ENCODE results near the gene COX20.
"Not testable (repeated sequence)": the region's sequence is repeated elsewhere in the genome, so short reads cannot be mapped to it uniquely, and the experiment has no call there.

Gene COX20

DNA sequence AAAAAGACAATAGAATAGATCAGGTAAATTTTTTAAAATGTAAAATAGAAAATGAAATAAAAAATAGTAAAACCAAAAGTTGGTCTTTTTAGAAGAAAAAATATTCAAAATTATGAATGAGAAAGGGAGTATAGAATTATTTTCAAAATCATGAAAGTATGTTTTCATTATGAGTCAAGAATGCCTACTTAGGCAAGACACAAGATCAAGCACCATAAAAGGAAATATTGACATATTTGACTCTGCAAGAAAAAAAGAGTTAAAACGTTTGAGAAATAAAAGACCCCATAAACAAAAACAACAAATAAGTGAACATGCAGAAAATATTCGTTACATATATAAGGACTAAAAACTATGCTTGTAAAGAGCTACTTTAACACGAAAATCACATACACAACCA lies 4.8 kb upstream of the COX20 start:
- Histone ChIP-seq H3K4me1 (ENCODE audit: control insufficient read depth in 1 of 2, insufficient read depth in 2 of 2, low read length in 2 of 2) (no peaks in the 10 kb centered on the region), H3K36me3 (ENCODE audit: control insufficient read depth in 1 of 2, insufficient read depth in 2 of 2, low read length in 2 of 2) (peaks cover 0 to 7% of the 10 kb centered on the region in 2 donors), H3K4me3 (ENCODE audit: low read depth in 1 of 2, low read length in 2 of 2) (no peak overlapping the region), H3K27ac (ENCODE audit: low read length) (no peak overlapping the region), H3K27me3 (ENCODE audit: low read depth, low read length) (no peaks in the 10 kb centered on the region), H3K9me3 (ENCODE audit: control insufficient read depth in 1 of 2, low read length in 2 of 2) (no peaks in the 10 kb centered on the region)

DNA sequence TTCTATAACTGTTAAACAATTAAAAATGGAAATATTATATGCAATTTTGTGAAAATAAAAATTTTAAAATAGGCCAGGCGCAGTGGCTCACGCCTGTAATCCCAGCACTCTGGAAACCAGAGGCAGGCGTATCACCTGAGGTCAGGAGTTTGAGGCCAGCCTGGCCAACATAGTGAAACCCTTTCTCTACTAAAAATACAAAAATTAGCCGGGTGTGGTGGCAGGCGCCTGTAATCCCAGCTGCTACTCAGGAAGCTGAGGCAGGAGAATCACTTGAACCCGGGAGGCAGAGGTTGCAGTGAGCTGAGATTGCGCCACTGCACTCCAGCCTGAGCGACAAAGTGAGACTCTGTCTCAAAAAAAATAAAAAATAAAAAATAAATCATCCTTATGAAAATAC lies 2.2 kb upstream of the COX20 start:
- H3K9me3 ChIP-seq (ENCODE audit: control insufficient read depth in 1 of 2, low read length in 2 of 2); H3K36me3 ChIP-seq (ENCODE audit: control insufficient read depth in 1 of 2, insufficient read depth in 2 of 2, low read length in 2 of 2); H3K27me3 ChIP-seq (ENCODE audit: low read depth, low read length): not testable (repeated sequence)
- Histone ChIP-seq H3K4me3 (ENCODE audit: low read depth in 1 of 2, low read length in 2 of 2) (peak overlapping the region; percentile 70 to 80), H3K27ac (ENCODE audit: low read length) (peak overlapping the region; percentile 97), H3K4me1 (ENCODE audit: control insufficient read depth in 1 of 2, insufficient read depth in 2 of 2, low read length in 2 of 2) (peaks cover 0 to 15% of the 10 kb centered on the region in 2 donors)

DNA sequence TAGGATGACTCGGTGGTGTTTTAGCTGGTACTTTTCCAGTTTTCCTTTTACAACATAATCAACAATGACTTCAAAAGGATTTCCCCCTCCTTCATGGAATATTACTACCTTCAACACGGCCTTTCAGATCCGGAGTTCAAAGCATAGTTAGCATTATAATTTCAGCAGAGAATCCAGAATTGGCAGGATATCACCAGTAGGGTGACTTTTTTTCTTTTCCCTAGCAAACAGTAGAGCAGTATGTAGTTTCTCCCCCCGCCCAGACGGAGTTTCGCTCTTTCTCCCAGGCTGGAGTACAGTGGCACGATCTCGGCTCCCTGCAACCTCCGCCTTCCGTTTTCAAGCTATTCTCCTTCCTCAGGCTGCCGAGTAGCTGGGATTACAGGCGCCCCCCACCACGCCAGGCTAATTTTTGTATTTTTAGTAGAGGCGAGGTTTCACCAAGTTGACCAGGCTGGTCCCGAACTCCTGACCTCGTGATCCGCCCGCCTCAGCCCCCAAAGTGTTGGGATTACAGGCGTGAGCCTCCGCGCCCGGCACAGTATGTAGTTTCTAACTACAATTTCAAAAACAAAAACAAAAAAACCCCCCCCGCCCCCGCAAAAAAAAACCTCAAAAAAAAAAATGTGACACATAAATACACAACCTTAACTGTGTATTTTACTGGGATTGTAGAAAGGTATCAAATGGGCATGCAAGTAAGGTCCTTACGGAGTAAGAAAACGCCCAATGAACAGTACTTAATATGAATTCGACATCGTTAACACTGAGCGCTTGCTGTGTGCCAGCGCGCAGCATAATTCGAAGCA lies 1.5 kb upstream of the COX20 start:
- Histone ChIP-seq H3K4me3 (ENCODE audit: low read depth in 1 of 2, low read length in 2 of 2) (peak overlapping the region; percentile 70 to 80), H3K36me3 (ENCODE audit: control insufficient read depth in 1 of 2, insufficient read depth in 2 of 2, low read length in 2 of 2) (peaks cover 0 to 9% of the 10 kb centered on the region in 2 donors), H3K9me3 (ENCODE audit: control insufficient read depth in 1 of 2, low read length in 2 of 2) (no peaks in the 10 kb centered on the region), H3K27me3 (ENCODE audit: low read depth, low read length) (no peaks in the 10 kb centered on the region), H3K27ac (ENCODE audit: low read length) (peak overlapping the region; percentile 97), H3K4me1 (ENCODE audit: control insufficient read depth in 1 of 2, insufficient read depth in 2 of 2, low read length in 2 of 2) (peaks cover 0 to 15% of the 10 kb centered on the region in 2 donors)

DNA sequence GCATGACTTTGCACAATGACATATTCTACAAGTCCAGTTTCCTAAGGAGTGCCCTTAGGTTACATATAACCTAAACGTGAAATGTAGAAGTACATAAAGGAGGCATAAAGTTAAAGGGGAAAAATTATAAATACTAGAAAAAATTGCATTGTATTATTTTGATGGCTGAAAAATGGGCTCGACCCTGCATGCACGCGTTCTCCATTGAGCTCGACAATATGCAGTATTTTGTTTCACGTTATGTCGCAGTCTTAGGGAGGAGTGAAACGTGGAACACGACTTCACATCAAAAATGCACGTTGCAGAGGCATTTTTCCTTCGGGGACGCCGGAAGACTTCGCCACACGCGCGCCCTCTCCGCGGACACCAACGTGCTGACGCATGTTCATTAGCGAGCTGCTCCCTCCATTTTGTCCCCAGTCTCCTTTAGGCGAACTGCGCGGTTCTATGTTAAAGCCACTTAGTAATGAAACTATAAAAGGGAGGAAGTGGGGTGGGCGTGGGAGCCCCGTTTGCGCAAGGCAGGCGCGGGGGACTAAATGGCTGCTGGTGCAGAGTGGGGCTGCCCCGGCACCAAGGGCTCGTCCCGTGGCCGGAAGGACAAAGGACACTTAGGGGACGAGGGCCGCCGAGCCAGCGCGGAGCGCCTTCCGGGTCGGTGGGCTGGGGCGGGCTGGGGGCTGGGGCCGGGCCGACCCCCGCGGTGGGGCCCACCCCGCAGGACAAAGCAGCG lies 749 bp upstream of the COX20 start:
- H3K27ac ChIP-seq (ENCODE audit: low read length), result peak overlapping the region; percentile 97
- peaks cover 0 to 15% of the 10 kb centered on the region in 2 donors for H3K4me1 ChIP-seq (ENCODE audit: control insufficient read depth in 1 of 2, insufficient read depth in 2 of 2, low read length in 2 of 2)
- H3K4me3 ChIP-seq (ENCODE audit: low read depth in 1 of 2, low read length in 2 of 2), result peak overlapping the region; percentile 70 to 80
- peaks cover 0 to 17% of the 10 kb centered on the region in 2 donors for H3K36me3 ChIP-seq (ENCODE audit: control insufficient read depth in 1 of 2, insufficient read depth in 2 of 2, low read length in 2 of 2)
- H3K27me3 ChIP-seq (ENCODE audit: low read depth, low read length), result no peaks in the 10 kb centered on the region
- H3K9me3 ChIP-seq (ENCODE audit: control insufficient read depth in 1 of 2, low read length in 2 of 2), result no peaks in the 10 kb centered on the region

DNA sequence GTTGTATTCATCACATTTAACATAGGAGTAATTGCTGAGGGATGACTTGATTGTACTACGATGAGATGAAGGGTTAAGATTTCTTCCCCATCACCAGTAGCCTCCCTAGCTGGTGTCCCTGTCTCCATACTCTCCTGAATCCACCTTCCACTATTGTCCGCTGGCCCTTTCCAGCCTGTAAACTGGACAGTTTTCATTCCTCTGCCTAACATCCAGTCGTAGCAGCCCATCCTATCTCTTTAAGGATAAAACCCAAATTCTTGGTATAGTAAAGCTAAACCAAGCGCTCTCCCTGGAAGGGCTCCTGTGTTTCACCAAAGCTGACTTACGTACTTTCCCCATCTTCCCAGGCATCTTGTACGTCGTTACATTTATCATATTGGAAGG lies 670 bp downstream of the COX20 start:
- H3K4me1 ChIP-seq (ENCODE audit: control insufficient read depth in 1 of 2, insufficient read depth in 2 of 2, low read length in 2 of 2), result peaks cover 3 to 24% of the 10 kb centered on the region in 2 donors
- peak overlapping the region; percentile 92 for H3K27ac ChIP-seq (ENCODE audit: low read length)
- H3K9me3 ChIP-seq (ENCODE audit: control insufficient read depth in 1 of 2, low read length in 2 of 2), result no peaks in the 10 kb centered on the region
- H3K36me3 ChIP-seq (ENCODE audit: control insufficient read depth in 1 of 2, insufficient read depth in 2 of 2, low read length in 2 of 2), result peaks cover 6 to 17% of the 10 kb centered on the region in 2 donors
- H3K27me3 ChIP-seq (ENCODE audit: low read depth, low read length), result no peaks in the 10 kb centered on the region
- H3K4me3 ChIP-seq (ENCODE audit: low read depth in 1 of 2, low read length in 2 of 2), result peak overlapping the region; percentile 80 to 86

DNA sequence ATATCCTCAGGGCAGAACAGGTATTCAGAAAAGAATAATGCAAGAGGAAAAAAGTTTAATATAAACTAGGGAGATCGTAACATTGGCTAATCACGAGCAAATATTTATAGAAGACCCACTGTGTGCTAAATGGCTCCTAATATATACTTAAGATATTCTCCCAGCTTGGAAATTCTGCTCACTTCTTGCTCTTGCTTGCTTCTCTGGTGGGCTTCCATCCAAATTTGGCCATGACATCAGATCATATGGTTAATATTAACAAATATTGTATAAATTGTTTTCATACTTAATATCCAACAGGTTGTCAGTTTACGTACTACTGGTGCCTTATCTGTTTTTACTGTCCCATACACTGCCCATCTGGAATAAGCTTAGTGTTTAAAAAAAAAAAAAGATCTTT lies 1.1 kb downstream of the COX20 start:
- H3K27ac ChIP-seq (ENCODE audit: low read length), result peak overlapping the region; percentile 92
- peaks cover 3 to 28% of the 10 kb centered on the region in 2 donors for H3K4me1 ChIP-seq (ENCODE audit: control insufficient read depth in 1 of 2, insufficient read depth in 2 of 2, low read length in 2 of 2)
- H3K36me3 ChIP-seq (ENCODE audit: control insufficient read depth in 1 of 2, insufficient read depth in 2 of 2, low read length in 2 of 2), result peaks cover 11 to 17% of the 10 kb centered on the region in 2 donors
- no peaks in the 10 kb centered on the region for H3K9me3 ChIP-seq (ENCODE audit: control insufficient read depth in 1 of 2, low read length in 2 of 2)
- H3K4me3 ChIP-seq (ENCODE audit: low read depth in 1 of 2, low read length in 2 of 2), result peak overlapping the region; percentile 80 to 86
- no peaks in the 10 kb centered on the region for H3K27me3 ChIP-seq (ENCODE audit: low read depth, low read length)

DNA sequence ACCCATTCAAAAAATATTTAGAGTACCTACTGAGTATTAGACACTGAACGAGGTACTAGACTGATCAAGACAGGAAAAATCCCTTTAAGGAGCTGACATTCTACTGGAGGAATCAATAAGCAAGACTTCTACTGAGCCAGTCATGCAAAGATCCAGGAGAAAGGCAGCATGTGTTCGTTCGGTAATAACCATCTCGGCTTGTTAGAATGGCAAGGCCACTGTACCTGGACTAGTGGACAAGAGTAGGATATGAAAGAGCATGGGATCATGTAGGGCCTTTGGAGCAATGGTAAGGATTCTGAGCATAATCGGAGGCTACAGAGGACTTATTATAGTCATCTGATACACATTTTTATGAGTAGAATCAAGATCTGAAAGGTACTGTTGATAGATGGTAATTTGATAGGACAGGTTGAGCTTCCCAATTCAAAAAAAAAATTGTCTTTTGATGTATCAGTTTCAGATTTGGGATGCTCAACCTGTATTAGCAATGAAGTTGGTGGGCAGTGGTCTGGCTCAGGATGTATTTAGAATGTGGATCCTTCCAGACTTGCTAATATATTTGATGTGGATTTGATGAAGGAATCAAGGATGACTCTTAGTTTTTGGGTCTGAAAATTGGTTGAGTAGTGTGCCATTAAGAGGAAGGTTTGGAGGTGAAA lies 2.3 kb downstream of the COX20 start:
- Histone ChIP-seq H3K36me3 (ENCODE audit: control insufficient read depth in 1 of 2, insufficient read depth in 2 of 2, low read length in 2 of 2) (peaks cover 22 to 24% of the 10 kb centered on the region in 2 donors), H3K9me3 (ENCODE audit: control insufficient read depth in 1 of 2, low read length in 2 of 2) (no peaks in the 10 kb centered on the region), H3K4me1 (ENCODE audit: control insufficient read depth in 1 of 2, insufficient read depth in 2 of 2, low read length in 2 of 2) (peaks cover 3 to 31% of the 10 kb centered on the region in 2 donors), H3K27me3 (ENCODE audit: low read depth, low read length) (no peaks in the 10 kb centered on the region), H3K4me3 (ENCODE audit: low read depth in 1 of 2, low read length in 2 of 2) (peak overlapping the region in 1 of 2 donors; percentile 80), H3K27ac (ENCODE audit: low read length) (peak overlapping the region; percentile 39)

DNA sequence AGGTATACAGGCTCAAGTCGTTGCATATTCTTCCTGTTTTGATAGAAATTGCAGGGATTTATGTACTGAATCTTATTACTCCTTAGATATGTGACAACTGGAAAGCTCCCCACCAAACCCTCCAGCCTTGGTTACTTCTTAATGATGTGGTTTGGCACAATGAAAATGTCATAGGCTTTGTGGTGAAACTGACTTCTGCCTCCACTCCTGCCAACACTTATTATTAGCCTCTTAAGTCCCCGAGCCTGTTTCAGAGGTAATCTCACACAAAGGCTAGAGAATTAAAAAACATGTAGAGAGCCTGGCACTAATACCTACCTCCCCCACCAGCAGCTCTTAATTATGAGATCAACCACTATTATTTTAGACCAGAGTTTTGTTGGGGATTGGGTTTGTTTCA lies 4.2 kb downstream of the COX20 start:
- Histone ChIP-seq H3K36me3 (ENCODE audit: control insufficient read depth in 1 of 2, insufficient read depth in 2 of 2, low read length in 2 of 2) (peaks cover 34 to 35% of the 10 kb centered on the region in 2 donors), H3K27me3 (ENCODE audit: low read depth, low read length) (no peaks in the 10 kb centered on the region), H3K9me3 (ENCODE audit: control insufficient read depth in 1 of 2, low read length in 2 of 2) (no peaks in the 10 kb centered on the region), H3K4me3 (ENCODE audit: low read depth in 1 of 2, low read length in 2 of 2) (no peak overlapping the region), H3K27ac (ENCODE audit: low read length) (no peak overlapping the region), H3K4me1 (ENCODE audit: control insufficient read depth in 1 of 2, insufficient read depth in 2 of 2, low read length in 2 of 2) (peaks cover 3 to 31% of the 10 kb centered on the region in 2 donors)

DNA sequence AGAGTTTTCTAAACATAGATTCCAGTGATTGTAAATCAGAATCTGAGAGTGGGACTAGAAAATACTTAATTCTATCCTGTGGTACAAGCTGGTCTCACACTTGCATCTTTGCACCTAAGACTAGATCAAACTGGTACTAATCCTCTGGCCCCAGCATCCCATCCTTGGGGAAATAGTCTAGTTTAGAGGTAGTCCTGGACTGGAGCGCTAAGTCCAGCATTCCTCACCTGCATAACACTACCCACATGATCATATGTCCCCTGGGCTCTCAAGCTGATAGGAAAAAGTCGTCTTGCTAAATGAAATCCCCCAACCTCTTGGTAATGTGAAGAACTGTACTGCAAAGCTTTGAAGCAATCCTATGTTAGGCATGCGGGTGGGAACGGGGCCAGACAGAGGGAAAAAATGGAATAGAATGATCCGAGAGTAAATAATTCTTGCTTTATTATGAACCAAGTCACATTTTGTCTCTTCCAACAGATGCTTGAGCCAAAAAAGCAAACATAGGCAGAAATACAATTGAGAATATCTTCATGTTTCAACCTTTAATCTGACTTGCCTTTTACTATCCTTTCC lies 4.8 kb downstream of the COX20 start:
- Histone ChIP-seq H3K9me3 (ENCODE audit: control insufficient read depth in 1 of 2, low read length in 2 of 2) (no peaks in the 10 kb centered on the region), H3K27ac (ENCODE audit: low read length) (no peak overlapping the region), H3K27me3 (ENCODE audit: low read depth, low read length) (no peaks in the 10 kb centered on the region), H3K4me3 (ENCODE audit: low read depth in 1 of 2, low read length in 2 of 2) (no peak overlapping the region), H3K36me3 (ENCODE audit: control insufficient read depth in 1 of 2, insufficient read depth in 2 of 2, low read length in 2 of 2) (peaks cover 37 to 39% of the 10 kb centered on the region in 2 donors), H3K4me1 (ENCODE audit: control insufficient read depth in 1 of 2, insufficient read depth in 2 of 2, low read length in 2 of 2) (peaks cover 3 to 31% of the 10 kb centered on the region in 2 donors)

DNA sequence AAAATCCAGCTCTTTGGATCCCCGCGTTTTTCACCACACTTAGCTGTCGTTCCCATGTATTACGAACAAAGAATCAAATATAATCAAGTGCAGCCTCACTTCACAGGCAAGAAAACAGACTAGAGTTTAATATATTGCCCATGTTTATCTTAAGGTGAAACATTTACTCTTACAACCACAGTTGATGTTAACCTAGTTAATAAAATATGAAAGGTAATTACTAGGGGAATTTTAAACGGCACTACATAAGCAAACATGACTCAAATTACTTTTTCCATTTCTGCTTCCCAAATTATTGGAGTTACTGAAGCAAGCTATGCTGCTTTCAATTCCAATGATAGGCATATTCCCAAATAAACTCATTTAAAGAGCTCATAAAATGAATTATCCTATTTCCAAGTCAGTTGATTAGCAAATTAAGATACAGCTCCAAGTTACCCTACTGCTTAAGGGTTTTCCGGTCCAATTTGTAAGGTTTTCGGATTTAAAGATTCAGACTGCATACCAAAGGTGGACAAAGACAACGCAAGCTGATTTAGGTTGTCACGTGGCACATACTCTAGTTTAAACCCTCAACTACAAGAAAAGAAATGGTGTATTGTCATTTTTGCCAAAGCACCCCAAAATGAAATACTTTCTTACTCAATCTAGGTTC lies 5.9 kb downstream of the COX20 start:
- Histone ChIP-seq H3K27ac (ENCODE audit: low read length) (peak overlapping the region; percentile 6), H3K36me3 (ENCODE audit: control insufficient read depth in 1 of 2, insufficient read depth in 2 of 2, low read length in 2 of 2) (peaks cover 39 to 47% of the 10 kb centered on the region in 2 donors)

More for the DNA sequence above, 5.9 kb downstream of the COX20 start:
- Histone ChIP-seq H3K27me3 (ENCODE audit: low read depth, low read length) (no peaks in the 10 kb centered on the region), H3K4me1 (ENCODE audit: control insufficient read depth in 1 of 2, insufficient read depth in 2 of 2, low read length in 2 of 2) (peaks cover 3 to 31% of the 10 kb centered on the region in 2 donors), H3K9me3 (ENCODE audit: control insufficient read depth in 1 of 2, low read length in 2 of 2) (no peaks in the 10 kb centered on the region), H3K4me3 (ENCODE audit: low read depth in 1 of 2, low read length in 2 of 2) (no peak overlapping the region)

Measured in muscle layer of duodenum (tissue), 2 donors.